ENCODE measurements around the gene SIGMAR1.

The SIGMAR1 gene

DNA sequence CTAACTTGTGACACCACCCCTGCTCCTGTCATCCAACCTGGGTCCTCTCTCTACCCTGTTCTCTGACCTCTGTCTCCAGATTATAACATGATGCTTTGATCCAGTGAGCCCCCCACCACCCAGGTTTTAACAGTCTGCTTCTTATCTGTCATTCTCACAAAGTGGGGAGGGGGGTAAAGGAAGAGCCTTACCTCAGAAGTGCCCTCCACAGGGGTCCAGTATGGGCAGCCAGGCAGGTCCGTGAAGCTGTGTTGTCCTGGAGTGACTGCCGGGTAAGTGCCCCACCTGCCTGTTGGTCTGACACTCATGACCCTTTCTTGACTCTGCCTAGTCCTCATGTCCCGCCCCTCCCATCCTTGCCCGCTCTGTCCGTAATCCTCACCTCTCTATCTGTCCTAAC lies 17.8 kb upstream of the SIGMAR1 start:
- no peak overlapping the region for H3K4me3 ChIP-seq (ENCODE audit: low read length)
- no peak for DNase-seq (ENCODE audit: low read depth)
- TF ChIP-seq, protein P1, sequence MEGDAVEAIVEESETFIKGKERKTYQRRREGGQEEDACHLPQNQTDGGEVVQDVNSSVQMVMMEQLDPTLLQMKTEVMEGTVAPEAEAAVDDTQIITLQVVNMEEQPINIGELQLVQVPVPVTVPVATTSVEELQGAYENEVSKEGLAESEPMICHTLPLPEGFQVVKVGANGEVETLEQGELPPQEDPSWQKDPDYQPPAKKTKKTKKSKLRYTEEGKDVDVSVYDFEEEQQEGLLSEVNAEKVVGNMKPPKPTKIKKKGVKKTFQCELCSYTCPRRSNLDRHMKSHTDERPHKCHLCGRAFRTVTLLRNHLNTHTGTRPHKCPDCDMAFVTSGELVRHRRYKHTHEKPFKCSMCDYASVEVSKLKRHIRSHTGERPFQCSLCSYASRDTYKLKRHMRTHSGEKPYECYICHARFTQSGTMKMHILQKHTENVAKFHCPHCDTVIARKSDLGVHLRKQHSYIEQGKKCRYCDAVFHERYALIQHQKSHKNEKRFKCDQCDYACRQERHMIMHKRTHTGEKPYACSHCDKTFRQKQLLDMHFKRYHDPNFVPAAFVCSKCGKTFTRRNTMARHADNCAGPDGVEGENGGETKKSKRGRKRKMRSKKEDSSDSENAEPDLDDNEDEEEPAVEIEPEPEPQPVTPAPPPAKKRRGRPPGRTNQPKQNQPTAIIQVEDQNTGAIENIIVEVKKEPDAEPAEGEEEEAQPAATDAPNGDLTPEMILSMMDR (IDR thresholded peaks at IDR 0.05; ENCODE audit: insufficient read depth, low read depth, low read length, missing control alignments): no peak

DNA sequence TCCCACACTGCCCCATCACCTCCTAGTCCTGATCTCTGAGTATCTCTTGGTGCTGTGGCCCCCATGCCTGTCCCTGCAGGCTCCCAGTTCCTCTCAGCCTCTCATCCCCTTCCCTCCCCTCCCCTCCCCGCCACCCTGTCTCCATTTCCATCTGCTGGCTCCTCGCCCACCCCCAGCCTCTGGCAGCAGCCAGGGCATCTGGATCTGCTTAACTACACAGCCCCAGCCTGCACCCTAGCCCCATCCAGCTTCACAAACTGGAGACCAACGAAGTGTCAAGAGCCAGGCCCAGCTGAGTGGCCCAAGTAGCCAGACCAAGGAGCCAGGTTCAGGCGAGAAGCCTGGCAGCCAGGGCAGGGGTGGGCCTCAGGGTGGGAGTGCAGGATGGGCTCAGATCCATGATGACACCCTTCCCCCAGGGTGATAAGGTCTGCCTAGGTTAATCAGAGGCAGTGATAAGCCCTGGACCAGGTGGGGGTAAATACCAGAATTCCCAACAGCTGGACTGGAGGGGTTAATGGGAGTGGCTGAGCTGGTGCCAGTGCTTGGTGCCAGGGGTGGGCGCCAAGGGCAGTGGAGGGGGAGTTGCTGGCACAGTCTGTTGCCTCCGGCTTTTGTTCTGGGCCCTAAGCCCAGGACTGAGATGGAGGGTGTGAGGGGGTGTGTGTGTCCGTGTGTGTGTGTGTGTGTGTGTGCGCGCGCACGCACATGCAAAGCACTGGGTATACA lies 16.9 kb upstream of the SIGMAR1 start:
- TF ChIP-seq, protein P1 (IDR thresholded peaks at IDR 0.05; ENCODE audit: insufficient read depth, low read depth, low read length, missing control alignments): no peak
- DNase-seq (ENCODE audit: low read depth): no peak
- no peak overlapping the region for H3K4me3 ChIP-seq (ENCODE audit: low read length)

DNA sequence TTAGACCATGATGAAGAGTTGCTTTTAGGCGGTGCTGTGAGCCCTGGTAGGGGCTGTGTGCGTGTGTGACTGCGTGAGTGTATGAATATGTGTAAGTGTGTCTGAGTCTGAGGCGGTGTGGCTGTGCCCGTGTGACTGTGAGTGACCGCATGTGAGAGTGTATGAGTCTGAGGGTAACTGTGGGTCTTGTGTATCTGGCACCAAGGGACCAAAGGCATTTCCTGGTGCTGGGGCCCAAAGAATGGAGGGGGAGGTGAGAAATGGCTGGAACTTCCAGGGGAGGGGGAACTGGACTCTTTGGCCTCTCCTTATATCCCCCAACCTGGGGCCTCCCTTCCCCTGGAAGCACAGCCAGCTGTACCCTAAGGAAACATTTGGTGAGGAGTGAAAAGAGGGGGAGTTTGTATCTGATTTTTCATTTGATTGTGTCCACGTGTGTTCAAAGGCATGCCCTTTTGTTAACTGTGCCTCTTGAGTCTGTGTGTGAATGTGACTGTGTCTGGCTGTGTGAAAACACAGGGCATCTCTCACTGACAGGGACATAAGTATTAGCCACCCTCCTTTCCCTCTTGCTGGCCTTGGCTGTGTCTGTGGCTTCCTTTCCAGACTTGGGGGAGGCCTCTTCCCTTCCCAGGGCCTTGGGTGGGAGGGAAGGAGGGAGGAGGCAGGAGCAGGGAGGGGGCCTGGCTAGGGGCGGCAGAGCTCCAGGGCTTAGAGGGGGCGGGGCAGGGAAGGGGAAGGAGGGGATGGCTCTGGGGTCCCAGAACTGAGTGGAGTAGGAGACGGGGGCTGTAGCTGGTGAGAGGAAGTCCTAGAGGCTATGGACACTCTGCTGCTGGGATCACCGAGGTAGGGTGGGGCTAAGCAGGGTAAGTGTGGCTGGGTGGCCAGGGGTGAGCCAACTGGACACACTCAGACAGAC lies 15.8 kb upstream of the SIGMAR1 start:
- TF ChIP-seq, protein P1 (IDR thresholded peaks at IDR 0.05; ENCODE audit: insufficient read depth, low read depth, low read length, missing control alignments): no peak
- no peak for DNase-seq (ENCODE audit: low read depth)
- H3K4me3 ChIP-seq (ENCODE audit: low read length): no peak overlapping the region

DNA sequence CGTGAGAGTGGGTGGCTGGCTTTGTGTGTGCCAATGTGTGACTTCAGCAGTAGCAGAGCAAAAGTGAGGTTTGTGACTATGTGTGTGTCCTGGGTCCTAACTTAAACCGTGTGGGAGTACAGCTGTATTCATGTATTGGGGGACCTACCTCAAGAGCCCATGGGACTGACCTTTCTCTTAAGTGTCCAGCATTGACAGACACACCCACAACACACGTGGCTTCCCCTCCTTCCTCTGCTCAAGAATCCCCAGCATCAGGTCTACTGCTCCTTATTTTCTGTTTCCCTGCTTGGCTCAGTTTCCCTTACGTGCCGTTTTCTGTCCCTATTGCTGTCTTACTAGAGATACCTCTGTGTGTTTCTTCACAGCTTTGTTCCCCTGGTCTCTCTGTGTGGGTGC lies 15.0 kb upstream of the SIGMAR1 start:
- H3K4me3 ChIP-seq (ENCODE audit: low read length): no peak overlapping the region
- DNase-seq (ENCODE audit: low read depth): no peak
- TF ChIP-seq, protein P1 (IDR thresholded peaks at IDR 0.05; ENCODE audit: insufficient read depth, low read depth, low read length, missing control alignments): no peak

DNA sequence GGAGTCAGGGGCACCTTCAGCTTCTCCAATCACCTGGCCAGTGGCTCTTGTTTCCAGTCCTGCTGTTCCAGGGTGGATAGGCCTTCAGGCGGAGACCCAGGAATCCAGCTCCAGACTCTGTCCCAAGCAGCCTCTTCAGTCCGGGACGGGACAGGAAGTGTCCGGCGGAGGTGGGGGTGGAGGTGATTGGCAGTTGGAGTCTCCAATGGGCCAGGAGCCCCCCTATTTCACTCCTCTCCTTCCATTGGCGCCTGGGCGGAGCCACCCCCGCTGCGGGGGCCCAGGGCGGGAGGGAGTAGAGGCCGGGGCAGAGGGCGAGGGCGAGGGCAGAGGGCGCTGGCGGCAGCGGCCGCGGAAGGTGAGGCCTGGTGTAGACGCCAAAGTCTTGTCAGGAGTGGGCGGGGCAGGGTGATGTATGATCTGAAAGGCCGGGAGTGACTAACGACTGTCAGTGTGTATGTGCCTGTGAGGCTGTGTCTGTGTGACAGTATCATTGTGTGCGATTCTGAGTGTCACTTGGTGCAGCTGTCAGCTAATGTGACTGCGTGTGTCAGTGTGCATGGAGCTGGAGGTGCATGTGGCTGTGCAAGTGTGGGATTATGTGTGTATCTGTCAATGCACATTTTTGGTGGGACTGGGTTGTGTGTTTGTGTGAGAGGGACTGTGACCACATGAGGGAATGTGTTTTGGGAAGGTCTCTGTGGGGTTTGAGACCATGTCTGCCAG lies 14.5 kb upstream of the SIGMAR1 start, which contains the start of gene IL11RA:
IL11RA (plus strand) TSS at position 310 of the 726 bp plus-strand sequence. CDS start 3,033 bp downstream, outside the sequence.
- H3K4me3 ChIP-seq (ENCODE audit: low read length): peak within 1 kb of the TSS; percentile 3
- TF ChIP-seq, protein P1 (IDR thresholded peaks at IDR 0.05; ENCODE audit: insufficient read depth, low read depth, low read length, missing control alignments): no peak
- peak; percentile 85 for DNase-seq (ENCODE audit: low read depth)

DNA sequence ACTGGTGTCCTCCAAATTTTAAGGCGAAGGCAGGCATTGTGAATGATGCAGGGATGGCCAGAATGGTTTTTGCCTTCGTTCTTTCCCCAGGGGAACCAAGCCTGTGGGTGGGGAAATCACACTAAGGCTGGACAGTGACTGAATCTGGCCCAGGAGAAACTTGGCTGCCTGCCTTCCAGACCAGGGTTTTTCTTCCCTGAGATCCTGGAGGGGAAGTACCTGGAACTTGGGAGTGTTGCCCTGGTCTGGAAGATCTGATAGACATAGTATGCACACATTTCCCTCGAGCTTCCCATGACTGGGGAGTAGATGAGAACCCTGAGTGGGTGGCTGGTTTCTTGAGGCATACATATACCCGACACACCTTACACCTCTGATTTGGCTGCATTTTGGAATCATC lies 13.7 kb upstream of the SIGMAR1 start:
- no peak overlapping the region for H3K4me3 ChIP-seq (ENCODE audit: low read length)
- TF ChIP-seq, protein P1 (IDR thresholded peaks at IDR 0.05; ENCODE audit: insufficient read depth, low read depth, low read length, missing control alignments): no peak
- DNase-seq (ENCODE audit: low read depth): no peak

Measured in epithelial cell of esophagus (primary cell).